Stimulated activated CD8-positive, alpha-beta memory T cell treated with anti-CD3 and anti-CD28 coated beads, Interleukin-2, amount 100 ng/mL, for 1 hour (primary cell): ENCODE results near the gene CA12.
"Not testable (repeated sequence)": the region's sequence is repeated elsewhere in the genome, so short reads cannot be mapped to it uniquely, and the experiment has no call there.

Source experiments
- DNase-seq, 2 donors: peaks; one replicate each; pipeline ENCODE4 v3.0.0-alpha.2; 2020; ENCODE audit warnings: low read depth in 2 of 2

The CA12 gene

DNA sequence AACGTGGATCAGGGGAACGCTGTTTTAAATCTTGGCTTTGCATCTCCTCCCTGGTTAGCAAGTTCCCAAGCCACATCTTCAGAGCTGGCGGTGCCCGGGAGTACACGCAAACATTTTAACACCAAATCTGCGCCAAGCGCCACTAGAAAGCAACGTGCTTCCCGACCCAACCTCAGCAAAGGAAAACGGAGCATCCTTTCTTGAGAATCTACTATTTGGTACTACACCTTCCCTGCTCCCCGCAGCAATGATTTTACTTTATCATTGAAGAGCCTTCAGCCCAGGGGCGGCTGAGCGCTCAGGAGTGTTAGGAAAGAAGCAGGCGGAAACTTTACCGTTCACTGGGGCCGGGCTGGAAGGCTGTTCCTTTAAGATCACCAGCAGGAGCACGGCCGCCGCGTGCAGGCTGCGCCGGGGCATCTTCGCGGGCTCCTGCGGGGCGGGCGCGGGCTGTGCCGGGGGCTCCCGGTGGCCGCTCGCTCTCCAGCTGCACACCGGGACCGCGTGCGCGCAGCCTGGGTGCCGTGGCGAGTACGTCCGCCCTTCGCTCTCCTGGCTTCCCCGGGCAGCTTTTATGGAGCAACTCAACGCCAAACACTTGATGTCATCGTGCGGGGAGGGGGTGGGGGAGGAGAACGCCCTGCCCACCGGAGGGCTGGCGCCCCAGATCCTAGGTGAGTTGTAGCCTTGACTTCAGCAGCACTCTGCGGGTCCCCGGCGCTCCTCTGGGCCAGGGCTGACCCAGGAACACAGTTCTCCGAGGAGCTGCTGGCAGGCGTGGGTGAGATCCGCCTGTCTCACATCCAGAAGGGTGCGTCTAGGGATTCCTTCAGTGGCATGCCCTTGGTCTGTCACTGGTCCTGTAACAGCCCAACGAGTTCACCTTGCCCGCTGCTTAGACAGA is at the start of gene CA12:
CA12 (minus strand) TSS at position 546 of the 904 bp plus-strand sequence; CDS start at position 420, 126 bp downstream.
- no peak for DNase-seq

DNA sequence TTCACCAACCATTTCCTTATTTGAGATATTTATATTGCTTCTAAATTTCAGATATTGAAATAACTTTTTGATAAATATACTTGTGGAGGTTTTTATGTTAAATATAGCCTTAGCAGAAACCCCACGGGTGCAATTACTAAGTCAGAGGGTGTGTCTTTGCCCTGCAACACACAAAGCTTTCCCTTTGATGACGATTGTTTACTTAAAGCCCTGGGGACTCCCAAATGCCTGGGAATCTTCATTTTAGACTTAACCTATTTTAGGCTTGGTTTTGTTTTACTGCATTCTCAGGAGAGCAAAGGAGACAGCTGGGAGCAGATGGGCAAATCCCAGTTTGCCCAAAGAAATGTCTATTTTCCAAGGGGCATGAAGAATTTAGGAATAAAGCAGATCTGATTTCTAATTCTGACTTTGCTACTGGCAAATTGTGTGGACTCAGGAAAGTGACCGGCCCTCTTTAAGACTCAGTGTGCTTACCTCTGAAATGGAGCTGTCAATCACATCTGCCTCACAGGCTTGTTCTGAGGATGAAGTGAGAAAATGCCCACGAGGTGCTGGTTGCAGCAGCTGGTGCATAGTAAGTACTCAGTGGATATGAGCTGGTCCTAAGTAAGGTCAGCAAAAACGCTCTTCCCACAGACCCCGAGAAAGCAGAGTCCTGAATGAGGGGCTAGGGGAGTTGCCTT is 49.3 kb upstream of the CA12 start:
- DNase-seq: no peak

GRCh38 chr15:63426552-63426951 is 44.9 kb upstream of the CA12 start:
- no peak for DNase-seq

DNA sequence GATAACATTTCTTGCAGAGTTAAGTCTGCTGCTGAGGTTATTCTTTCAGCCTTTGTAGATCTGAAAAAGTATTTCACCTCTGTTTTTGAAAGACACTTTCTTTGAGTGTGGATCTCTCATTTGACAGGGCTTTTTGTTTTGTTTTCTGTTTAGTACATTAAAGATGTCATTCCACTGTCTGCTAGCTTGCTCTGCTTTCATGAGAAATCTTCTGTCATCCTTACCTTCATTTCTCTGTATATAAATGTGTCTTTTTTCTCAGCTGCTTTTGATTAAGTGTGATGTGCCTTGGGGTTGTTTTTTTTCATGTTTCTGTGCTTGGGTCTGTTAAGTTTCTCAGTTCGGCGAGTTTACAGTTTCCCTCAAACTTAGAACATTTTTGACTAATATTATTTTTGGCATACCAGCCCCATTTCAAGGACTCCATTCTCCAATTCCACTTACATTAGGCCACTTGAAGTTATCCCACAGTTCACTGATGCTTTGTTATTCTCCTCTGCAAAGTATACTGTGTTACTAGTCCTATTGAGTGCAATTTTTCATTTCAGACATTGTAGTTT is 43.9 kb upstream of the CA12 start:
- no peak for DNase-seq

DNA sequence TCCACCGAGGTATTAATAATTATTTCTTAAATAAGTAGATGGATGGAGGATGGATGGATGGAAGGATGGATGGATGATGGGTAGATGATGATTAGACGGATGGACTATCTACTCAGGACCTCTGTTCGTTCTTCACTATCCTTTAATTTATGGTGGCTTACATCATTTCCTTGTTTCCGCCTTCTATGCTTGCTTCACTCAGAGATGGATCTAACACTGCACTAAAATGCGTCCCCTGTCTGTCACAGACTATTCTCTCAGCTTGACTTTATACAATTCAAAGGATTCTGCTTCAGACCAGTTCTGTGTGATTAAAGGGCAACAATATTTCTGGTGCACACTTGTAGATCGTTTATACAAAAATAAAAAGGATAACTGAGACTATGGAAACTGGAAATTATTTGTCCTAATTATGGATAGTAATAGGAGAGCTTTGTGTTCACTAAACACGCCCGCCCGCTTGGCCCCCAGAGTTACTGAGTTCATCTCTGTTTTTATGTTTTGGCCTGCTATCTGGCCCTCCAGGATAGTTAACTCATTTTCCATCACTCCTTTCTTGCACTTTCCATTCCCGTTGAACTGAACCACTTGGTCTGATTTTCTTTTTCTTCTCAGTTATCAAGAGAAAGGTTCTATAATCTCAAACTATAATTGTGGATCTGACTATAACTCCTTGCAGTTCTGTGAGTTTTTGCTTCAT is 41.4 kb upstream of the CA12 start:
- no peak for DNase-seq

DNA sequence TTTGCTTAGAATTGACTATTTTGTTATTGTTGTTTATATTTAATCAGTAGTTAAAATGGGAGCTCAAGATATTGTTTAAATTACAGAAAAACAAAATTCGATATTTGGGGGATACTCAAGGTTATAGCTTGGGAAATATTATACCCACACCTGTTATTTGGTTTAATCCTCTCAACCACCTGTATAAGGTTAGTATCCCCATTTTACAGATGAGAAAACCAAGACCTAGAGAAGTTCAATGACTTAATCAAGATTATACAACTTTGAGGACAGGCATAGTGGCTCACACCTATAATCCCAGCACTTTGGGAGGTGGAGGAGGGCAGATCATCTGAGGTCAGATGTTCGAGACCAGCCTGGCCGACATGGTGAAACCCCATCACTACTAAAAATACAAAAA is 39.8 kb upstream of the CA12 start:
- no peak for DNase-seq

DNA sequence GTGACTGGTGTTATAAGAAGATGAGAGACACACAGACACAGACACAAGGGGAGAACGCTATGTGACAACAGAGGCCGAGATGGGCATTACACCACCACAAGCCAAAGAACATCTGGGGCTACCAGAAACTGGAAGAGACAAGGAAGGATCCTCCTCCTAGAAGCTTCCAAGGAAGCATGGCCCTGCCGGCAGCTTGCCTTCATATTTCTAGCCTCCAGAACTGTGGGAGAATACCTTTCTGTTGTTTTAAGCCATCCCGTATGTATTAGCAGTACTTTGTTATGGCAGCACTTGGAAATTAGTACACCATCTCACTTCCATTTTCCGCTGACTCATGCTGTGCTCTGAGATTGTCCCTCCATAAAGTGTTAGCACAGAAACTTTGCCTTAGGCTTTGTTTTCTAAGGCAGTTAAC is 38.7 kb upstream of the CA12 start:
- DNase-seq: no peak

DNA sequence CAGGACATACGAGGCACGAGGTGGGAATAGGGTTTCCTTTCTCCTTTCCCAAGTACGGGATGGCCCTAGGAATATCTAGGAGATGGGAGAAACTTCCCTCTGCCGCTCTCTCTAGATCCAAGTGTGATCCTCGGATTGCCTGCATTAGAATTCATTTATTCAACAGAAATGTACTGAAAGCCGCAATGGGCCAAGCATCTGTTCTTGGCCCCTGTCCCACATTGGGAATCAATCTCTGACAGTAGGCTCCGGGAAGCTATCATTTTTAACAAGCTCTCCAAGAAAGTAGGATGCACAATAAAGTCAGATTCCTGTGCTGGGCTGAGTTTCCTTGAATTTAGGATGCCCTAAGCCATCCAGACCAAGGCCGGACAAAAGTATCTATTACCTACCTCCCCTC is 37.2 kb upstream of the CA12 start:
- no peak for DNase-seq

GRCh38 chr15:63417721-63418120 is 36.1 kb upstream of the CA12 start:
- no peak for DNase-seq

- not testable (repeated sequence) for DNase-seq
Observed at GRCh38 chr15:63417274-63417673, 35.6 kb upstream of the CA12 start.

DNA sequence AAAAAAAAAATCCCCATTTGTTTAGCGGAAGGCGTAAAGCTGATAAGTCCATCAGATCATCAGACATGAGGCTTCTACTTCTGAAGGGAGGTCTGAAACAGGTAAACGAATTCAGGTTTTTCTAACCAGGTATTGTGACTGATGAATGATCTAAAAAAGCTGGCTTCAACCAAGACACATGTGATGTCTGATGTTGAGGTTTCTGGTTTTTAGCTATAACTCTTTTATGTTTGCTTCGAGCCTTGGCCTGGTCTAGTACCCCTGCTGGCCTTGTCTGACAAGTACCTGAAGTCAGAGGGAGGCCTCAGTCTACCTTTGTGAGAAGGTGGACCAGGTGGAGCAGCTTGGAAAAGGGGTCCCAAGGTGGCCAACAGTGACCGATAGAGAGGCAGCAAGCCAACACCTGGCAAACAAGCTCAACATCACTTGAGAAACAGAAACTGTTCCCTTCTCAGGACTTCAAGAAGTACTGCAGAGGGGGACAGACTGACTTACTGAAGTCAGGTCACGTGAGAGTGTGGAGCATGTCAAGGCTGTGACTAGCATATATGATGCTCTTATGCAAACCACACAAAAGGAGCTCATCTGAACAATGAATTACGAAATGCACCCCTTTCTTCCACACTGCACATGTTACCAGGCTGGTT is 33.0 kb upstream of the CA12 start:
- no peak for DNase-seq

DNA sequence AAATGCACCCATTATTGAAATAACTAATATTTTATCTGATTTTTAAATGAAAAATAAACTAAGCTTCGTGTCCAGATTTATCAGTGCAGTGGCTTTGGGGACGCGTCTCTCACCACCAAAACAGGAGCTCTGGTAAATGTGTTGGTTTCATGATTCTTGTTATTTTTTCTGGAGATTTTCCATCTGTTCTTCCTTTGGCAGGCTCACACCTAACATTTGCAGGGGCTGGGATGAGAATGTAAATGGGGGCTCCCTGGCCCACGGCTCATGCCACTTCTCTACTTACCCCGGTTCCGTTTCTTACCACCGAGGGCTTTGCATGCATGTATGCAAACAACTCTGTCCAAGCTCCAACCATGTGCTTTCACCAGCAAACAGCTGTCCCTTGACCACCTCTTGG is 30.9 kb upstream of the CA12 start:
- DNase-seq: no peak

GRCh38 chr15:63411866-63412265 is 30.2 kb upstream of the CA12 start:
- no peak for DNase-seq

GRCh38 chr15:63409179-63409578 is 27.5 kb upstream of the CA12 start:
- DNase-seq: no peak

GRCh38 chr15:63408524-63408923 is 26.9 kb upstream of the CA12 start:
- DNase-seq: no peak

DNA sequence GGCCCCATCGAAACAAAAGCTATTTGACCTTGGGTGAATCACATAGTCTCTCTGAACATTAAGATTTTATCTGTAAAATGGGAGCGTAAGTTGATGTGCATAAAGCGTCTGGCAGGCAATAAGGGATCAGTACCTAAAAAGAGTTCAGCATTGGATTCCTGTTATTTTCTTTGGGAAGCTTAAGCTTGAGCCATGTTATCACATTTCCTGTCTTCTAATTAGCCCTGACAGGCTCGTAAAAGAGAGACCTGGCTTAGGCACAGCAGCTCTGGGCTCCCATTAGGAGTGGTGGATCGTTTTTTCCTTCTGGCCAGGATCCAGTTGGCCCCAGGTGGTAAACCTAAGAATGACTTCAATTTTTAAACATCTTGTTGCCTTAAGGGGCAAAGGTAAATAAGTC is 26.0 kb upstream of the CA12 start:
- DNase-seq: no peak

GRCh38 chr15:63405683-63406390 is 24.2 kb upstream of the CA12 start:
- DNase-seq: no peak

- no peak for DNase-seq
Observed at GRCh38 chr15:63405159-63405558, 23.5 kb upstream of the CA12 start.

DNA sequence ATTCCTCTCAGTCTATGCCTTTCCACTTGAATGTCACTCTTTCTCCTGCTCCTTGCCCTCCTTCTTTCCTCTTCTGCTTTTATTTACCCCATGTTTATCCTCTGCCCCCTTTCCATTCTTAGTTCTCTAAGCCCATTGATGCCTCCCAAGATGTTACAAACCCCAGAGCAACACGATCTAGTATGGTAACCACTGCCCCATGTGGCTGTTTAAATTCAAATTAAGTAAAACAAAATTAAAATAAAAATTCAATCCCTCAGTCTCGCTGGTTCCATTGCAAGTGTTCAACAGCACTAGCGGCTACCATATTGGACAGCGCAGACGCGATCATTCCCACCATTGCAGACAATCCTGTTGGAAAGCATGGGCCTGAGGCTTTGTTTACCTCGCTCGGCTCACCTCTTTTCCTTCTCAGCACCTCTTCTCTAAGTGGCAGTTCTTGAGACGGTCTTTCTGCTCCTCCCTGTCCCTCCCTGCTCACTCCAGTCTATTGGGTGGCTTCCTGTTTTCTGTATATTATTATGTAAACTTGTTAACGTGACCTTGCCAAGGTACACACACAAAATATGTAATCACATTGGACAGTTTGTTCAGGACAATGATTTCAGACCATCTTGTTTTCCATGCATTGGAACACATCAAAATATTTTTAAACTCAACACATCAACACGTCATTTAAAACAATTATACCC is 21.8 kb upstream of the CA12 start:
- DNase-seq: no peak

DNA sequence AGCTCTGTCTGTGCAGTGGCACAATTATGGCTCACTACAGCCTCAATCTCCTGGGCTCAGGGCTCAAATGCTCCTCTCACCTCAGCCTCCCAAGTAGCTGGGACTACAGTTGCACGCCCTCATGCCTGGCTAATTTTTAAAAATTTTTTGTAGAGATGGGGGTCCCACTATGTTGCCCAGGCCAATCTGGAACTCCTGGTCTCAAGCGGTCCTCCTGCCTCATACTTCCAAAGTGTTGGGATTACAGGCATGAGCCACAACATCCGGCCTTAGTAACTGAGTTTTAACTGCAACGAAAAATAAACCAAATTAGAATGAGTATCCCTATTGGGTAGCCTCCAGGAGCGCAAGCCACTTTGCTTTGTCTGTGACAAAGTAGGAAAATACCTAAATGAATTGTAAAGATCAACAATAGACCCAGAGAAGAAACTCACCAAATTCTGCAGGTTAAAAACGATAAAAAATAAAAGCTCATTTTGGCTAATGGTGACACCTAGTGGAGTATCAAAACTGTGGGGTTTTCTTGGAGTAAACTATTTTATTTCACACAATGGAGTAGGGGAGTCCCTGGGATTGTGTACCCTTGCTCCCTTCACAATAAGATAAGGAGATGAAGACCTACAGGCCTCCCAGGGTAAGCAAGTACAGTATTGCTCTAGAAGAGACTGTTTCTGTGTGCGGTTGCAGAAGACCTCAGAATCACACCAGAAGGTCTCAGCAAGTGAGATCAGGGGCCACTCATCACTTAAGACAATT is 21.0 kb upstream of the CA12 start:
- no peak for DNase-seq
